SKM-1 treated with dmso at 0.1 percent for 144 hours (cell line): Measurements from ENCODE around the gene RPP30.
"Not testable (repeated sequence)": the region's sequence is repeated elsewhere in the genome, so short reads cannot be mapped to it uniquely, and the experiment has no call there.

ENCODE experiments used
- DNase-seq: peaks from one replicate; lab custom pipeline; 2025; ENCODE audit not compliant: unreplicated experiment; lab: John Stamatoyannopoulos, UW

RPP30 gene

DNA sequence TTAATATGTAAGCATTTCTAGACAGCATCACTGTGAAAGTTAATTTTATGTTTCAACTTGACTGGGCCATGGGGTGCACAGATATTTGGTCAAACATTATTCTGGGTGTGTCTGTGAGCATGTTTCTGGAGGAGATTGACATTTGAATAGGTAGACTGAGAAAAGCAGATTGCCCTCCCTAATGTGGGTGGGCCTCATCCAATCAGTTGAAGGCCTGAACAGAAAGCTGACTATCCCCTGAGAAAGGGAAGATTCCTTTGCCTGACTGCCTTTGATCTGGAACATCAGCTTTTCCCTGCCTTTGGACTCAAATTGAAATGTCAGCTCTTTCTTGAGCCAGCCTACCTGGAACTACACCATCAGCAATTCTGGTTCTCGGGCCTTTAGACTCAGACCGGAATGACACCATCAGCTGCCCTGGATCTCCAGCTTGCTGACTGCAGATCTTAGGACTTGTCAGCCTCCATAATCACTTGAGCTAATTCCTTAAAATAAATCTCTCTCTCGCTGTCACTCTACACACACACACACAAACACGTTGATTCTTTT, 5.7 kb upstream of the RPP30 start:
- no peak for DNase-seq

DNA sequence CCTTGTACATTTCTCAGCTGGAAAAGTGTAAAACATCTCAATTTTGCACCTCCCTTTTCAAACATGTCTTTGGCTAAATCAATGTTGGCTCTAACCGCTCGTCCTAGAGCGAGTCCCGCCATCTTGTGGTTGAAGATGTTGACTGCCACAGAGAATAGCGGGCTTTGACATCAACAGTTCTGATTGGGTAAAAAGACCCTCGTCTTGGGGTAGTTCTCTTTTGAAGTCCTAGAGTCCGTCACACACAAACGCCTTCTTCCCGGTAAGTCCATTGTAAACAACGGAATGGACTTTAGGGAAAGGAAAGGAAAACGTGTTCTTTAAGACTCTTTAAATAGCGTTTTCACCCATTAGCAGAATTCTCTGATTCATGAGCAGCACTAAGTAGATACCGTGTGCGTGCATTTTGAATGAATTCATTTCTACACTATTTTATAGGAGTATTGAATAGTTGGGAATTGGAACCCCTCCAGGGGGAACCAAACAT, 452 bp upstream of the RPP30 start:
- peak; percentile 37 for DNase-seq

- no peak for DNase-seq
Observed at GRCh38 chr10:90872648-90873020, 860 bp downstream of the RPP30 start.

- no peak for DNase-seq
Observed at GRCh38 chr10:90879062-90879461, 7.3 kb downstream of the RPP30 start.

DNA sequence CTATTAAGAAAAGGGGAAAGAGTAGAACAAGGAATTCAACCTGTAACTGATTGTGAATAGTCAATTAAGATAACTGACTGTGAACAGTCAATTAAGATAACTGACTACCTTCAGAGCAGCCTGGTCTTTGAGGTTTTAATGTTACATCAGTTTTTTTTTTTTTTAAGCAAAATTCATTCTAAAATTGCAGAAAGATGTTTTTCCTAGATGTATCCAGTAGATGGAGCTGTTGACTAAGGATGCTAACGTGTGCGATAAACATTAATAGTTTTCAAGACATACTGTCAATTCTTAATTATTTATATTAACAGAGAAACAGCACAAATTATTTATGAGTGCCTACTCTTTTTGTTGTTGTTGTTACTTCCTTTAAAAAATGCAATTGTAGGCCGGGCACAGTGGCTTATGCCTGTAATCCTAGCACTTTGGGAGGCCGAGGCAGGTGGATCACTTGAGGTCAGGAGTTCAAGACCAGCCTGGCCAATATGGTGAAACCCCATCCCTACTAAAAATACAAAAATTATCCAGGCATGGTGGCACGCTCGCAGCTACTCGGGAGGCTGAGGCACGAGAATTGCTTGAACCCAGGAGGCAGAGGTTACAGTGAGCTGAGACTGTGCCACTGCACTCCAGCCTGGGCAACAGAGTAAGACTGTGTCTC, 8.4 kb downstream of the RPP30 start:
- peak; percentile 15 for DNase-seq

- DNase-seq = no peak
Observed at GRCh38 chr10:90884431-90884830, 12.7 kb downstream of the RPP30 start.

GRCh38 chr10:90885176-90885575, 13.4 kb downstream of the RPP30 start:
- DNase-seq = no peak

DNA sequence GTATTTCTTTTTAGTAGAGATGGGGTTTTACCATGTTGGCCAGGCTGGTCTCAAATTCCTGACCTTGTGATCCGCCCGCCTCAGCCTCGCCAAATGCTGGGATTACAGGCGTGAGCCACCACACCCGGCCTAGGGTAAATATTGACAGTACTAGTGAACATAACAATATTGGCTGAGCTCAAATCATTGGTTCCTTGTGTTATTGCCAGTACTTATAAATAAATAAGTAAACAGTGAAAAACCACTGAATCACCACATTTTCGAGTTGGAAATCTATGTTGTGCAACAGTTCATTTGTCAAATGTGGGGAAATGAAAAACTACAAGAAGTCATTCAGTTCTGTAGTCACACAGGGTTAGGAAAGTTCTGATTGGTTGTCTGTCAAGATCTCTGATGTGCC, 15.8 kb downstream of the RPP30 start:
- no peak for DNase-seq

DNA sequence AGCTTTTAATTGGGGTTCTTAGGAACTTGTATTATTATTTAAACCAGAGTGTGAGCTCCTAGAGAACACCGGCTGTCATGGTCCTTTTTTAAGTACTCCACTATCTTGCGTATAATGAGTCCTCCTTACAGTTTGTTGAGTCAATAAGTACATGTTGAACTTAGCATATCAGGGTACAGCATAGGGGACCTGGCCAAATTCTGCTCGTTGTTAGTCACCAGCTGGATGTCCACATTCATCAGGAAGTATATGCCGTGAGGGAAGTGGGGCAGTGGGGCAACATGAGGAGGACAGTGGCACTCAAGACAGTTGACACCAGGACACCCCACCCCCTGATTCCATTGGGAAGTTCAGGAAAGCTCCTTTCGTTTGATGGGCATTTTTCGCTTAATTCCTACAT, 16.6 kb downstream of the RPP30 start:
- DNase-seq = no peak

- DNase-seq = no peak
Observed at GRCh38 chr10:90889636-90890035, 17.9 kb downstream of the RPP30 start.

GRCh38 chr10:90890347-90890746, 18.6 kb downstream of the RPP30 start:
- DNase-seq = no peak

DNA sequence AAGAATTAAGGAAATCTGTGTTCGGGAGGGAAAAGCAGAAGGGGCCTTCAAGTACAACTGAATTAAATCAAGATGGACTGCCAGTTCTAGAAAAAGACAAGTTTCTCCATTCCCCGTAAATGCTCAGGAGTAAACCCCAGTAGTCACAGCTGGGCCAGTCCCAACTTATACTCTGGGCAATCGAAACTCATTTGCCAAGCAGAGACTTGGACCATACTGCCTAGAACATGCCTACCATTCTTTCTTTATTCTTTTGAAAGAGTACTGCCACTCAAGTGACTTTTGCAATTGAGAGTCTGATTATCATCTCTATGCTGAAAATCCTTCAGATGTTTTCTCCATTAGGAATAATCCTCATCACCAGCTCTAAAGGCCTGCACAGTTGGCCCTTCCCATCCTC, 21.4 kb downstream of the RPP30 start:
- no peak for DNase-seq

GRCh38 chr10:90896916-90897315, 25.1 kb downstream of the RPP30 start:
- not testable (repeated sequence) for DNase-seq

DNA sequence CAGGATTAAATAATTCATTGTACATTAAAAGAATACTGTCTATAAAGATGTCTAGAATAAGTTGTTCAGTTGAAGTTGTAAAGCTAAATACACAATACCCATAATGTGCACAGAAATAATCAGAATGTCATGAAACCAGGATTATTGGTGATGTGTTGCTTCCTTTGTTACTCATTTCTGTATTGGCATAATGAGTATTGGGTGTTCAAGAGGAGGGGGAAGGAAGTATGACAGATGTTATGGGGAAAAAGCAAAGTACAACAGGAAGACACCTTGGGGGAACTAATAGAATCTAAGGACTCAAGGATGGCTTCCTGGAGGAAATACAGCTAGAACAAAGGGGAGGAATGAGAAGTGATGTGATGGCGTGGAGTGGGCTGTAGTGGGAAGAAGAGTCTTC, 34.2 kb downstream of the RPP30 start:
- no peak for DNase-seq

DNA sequence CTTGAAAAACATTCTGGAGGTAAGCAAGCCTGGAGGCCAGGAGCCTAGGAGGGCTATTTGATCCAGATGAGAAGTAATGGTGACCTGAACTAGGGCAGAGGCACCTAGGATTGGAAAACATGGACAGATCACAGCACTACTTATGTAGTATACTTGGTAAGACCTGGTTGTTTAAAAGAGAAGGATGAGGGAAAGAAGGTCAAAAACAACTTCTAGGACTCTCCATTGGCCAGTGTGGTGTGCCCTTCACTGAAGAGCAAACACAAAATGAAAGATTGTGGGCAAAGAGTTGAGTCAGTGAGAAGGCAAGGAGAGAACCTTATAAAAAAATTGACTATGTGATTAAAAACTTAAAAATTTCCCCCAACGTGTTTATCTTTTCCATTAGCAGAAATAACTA, 34.8 kb downstream of the RPP30 start:
- no peak for DNase-seq

GRCh38 chr10:90911133-90912051, 39.6 kb downstream of the RPP30 start:
- DNase-seq = peak; percentile 41

DNA sequence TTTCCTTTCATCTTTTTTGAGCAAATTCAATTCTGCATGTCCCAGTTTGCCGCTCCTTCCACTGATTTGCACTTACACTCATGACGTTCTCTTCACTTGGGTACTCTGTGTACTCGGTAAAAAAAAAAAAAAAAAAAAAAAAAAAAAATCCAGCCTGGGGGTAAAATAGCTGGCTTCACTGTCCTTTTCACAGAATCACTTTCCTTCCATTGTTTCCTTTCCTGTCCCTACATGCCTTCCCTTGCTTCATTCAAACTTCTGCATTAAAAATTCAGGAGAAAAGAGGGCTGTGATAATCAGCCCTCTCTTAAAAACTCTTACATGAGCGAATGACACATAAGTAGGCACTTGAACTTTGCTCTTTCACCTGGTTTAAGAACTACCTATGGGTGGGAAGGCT, 40.4 kb downstream of the RPP30 start:
- DNase-seq = no peak

GRCh38 chr10:90912854-90913479, 41.2 kb downstream of the RPP30 start:
- no peak for DNase-seq

- DNase-seq = no peak
Observed at GRCh38 chr10:90913774-90914420, 42.1 kb downstream of the RPP30 start.

- DNase-seq = no peak
Observed at GRCh38 chr10:90914992-90915765, 43.4 kb downstream of the RPP30 start.
